Measurements from ENCODE around the gene MAMLD1.

Gene MAMLD1

GRCh38 chrX:150460781-150461180 is 97.7 kb downstream of the MAMLD1 start:
- DNase-seq (ENCODE audit: low read depth in 2 of 2) = no peak

DNA sequence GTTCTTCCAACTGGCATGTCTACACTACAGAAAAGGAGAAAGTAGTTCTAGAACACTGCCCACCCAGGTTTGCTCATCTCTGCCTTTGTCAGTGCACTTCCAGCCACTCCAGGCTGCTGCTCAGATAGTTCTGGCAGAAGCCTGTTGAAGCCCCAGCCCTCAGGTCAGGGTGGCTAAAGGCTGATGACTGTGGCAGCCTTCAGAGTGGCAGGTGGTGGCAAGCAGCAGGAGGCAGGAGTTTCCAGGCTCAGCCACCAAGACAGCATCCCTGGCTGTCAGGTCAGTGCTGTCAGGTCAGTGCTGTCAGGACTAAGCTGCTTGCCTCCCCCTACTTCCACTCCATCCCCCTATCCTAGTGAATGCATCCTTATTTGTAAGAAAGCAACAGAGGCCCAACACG is 100.4 kb downstream of the MAMLD1 start:
- no peak for DNase-seq (ENCODE audit: low read depth in 2 of 2)

DNA sequence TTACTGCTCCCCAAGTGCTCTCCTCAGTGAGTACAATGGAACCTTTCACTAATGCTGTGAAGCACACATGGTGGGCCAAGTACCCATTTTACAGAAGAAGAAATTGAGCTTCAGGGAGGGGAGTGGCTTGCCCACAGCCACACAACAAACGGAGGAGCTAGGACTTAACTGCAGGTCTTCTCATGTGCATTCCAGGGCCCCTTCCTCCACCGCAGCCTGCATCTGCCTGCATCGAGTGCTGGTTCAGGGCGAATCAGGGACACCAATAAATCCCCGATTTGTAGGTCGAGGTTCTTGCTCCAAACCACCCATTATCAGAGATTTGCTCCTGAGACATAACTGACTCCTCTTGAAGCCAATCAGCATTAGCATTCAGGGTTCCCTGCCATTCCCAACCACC is 100.9 kb downstream of the MAMLD1 start:
- no peak for DNase-seq (ENCODE audit: low read depth in 2 of 2)

DNA sequence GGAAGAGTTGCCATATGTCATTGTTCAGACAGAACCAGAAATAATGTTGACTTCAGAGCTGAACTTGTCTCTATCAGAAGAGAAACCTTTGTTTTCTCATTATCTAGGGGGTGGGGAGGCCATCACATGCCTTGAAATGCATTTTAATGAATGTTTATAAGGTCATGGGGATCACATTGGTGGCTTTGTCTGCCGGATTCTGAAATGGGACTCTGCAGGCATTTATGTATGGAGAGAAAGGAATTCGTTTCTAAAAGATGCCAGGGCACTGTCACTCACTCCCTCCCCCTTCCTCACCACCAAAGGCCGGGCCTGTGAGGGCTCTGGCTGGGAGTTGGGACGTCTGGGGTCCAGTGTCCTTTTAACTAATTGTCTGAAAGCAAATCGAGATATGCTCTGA is 102.2 kb downstream of the MAMLD1 start:
- no peak for DNase-seq (ENCODE audit: low read depth in 2 of 2)

DNA sequence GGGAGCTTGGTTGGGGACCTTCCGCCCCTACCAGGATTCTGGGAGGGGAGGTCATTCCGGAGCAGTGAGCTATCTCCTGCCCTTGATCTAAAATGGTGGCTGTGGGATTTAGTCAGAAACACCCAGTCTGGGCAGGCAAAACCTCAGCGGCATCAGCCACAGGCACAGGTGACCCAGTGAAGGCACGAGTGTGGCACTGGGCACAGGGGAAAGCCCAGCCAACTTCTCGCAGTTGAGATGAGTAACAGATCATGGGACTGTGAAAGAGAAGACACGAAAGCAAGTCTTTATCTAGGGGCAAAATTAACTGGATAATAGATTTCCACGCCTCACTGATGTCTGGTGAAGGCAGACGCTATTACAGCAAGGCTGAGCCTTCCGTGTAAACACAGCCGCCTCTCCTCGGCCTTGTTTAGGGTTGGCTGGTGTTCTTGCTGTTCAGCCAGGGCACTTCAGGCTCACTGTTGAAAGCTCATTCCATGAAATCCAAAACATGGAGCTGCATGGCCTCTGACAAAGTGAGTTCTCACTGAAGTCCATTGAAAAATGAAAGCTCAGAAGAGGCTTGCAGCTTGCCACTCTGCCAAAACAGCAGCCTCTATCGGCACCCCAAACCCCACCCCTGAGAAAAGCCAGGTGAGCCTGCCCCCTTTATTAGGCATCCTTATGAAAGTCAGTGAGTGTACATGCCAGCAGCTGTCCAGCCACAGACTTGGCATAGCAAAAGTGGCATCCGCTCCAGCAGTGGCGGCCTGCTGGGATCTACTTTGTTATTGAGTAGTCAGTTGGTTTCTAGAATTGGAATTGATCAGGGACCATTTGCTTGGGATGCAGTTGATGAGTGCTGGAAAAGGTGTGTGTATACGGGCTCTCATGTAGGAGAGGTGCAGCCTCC is 103.0 kb downstream of the MAMLD1 start:
- no peak for DNase-seq (ENCODE audit: low read depth in 2 of 2)

DNA sequence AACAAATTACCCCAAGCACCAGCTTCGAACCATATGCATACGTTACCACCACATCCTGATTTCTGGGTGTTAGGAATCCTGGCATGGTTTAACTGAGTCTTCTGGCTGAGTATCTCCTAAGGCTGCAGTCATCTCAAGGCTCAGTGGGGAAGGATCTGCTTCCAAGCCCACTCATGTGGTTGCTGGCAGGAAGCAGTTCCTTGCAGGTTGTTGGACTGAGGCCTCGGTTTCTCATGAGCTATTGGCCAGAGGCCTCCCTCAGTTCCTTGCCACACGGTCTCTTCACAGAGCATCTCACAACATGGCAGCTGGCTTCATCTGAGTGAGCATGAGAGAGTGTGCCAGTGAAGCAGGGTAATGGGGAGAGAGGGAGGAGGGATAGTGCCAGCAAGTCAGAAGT is 109.2 kb downstream of the MAMLD1 start:
- no peak for DNase-seq (ENCODE audit: low read depth in 2 of 2)

- DNase-seq (ENCODE audit: low read depth in 2 of 2) = no peak
Measured at GRCh38 chrX:150473371-150473770, 110.3 kb downstream of the MAMLD1 start.

DNA sequence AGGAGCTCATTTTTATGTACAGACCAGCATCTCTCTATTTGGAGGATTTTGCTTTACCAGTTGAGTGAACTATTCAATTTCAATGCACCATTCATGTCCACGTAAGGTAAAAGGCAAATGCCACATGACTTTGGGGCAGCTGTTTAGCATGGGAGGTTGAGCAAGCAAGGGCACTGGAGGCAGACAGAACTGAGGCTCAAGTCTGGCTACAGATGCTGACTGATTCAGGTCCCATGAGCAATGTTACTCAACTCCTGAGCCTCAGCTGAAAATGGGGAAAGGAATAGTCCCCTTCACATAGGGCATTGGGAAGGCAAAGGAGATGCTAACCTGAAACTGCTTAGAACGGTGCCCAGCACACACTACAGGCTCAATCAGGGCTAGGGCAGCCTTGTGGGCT is 112.3 kb downstream of the MAMLD1 start:
- no peak for DNase-seq (ENCODE audit: low read depth in 2 of 2)

- no peak for DNase-seq (ENCODE audit: low read depth in 2 of 2)
Measured at GRCh38 chrX:150476164-150476699, 113.1 kb downstream of the MAMLD1 start.

- no peak for DNase-seq (ENCODE audit: low read depth in 2 of 2)
Measured at GRCh38 chrX:150477371-150477770, 114.3 kb downstream of the MAMLD1 start.

- DNase-seq (ENCODE audit: low read depth in 2 of 2) = peak in 1 of 2 donors; percentile 13
Measured at GRCh38 chrX:150478496-150479492, 115.7 kb downstream of the MAMLD1 start.

DNA sequence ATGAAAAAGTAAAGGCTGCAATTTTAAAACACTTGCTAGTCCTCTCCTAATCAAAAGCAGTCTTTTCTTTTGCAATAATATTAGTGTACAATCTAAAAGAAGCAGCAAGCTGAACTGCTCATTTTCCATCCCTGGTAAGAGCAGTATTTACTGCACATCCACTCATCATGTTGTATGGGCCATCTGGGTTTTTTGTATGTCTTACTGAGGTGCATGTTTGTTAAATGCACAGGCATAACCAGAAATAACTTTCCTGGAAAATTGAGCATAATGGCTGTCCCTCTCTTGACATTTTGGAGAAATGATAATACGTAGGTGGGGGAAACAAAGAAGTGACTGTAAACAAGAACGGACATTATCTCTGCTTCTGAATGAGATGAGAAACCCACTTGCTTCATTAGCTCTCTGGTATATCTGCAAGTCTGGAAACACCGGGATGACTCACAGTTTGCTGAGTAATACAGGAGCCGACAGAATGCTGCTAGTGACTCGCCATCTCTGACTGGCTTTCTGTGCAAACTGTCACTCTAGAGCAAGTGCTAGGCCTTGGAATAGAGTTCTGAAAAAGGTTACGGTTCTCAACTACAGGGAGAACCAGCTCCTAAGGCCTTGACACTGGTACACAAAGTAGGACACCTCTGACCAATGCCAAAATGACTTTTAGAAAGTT is 119.6 kb downstream of the MAMLD1 start:
- peak; percentile 13 to 43 for DNase-seq (ENCODE audit: low read depth in 2 of 2)

DNA sequence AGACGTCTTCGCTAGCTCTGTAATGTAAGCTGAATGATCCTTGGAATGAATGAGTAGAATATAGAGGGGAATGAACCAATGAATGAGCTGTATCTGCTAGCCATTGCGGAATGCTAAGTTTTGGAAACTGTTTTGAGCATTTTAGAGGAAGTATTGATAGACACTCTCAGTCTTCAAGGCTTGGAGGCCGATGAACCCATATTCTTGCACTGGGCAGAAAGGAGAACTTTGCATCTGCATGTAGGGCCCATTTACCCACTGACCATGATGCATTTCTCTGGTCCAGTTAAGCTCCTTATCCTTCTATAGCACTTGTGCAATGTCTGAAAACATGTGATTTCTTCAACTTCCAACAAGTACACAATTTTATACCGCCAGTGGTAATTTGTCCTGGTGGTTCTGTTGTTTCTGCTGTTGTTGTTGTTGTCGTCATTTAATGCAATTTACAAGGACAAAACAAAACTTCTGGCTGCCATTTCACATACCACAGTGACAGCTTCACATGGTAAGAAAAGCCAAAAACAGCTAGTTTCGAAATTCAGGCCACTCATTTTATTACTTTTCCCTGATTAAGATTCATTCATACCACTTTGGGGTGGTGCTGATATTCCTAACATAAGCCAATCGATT is 120.4 kb downstream of the MAMLD1 start:
- no peak for DNase-seq (ENCODE audit: low read depth in 2 of 2)

- peak in 1 of 2 donors; percentile 6 for DNase-seq (ENCODE audit: low read depth in 2 of 2)
Measured at GRCh38 chrX:150486011-150486410, 122.9 kb downstream of the MAMLD1 start.

- DNase-seq (ENCODE audit: low read depth in 2 of 2) = no peak
Measured at GRCh38 chrX:150487369-150488094, 124.4 kb downstream of the MAMLD1 start.

GRCh38 chrX:150489359-150490015 is 126.4 kb downstream of the MAMLD1 start:
- no peak for DNase-seq (ENCODE audit: low read depth in 2 of 2)

GRCh38 chrX:150495496-150495895 is 132.4 kb downstream of the MAMLD1 start:
- no peak for DNase-seq (ENCODE audit: low read depth in 2 of 2)

DNA sequence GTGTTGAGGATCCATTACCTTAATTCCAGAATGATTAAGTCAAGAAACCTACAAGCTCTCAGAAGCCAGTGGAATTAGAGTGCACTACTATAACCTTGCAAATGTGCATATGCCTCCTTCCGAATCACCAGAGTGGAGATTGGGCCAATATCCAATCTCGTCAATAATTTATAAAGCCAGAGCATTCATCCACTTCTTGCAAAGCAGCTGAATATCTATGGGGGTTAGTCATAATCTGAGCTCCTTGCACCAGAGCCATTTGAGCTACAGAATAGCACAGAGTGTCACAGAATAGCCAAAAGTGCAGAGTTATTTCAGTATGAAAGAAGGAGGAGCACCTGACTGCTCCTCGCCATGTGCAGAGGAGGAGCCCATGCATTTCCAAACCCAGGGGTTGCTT is 136.1 kb downstream of the MAMLD1 start:
- DNase-seq (ENCODE audit: low read depth in 2 of 2) = no peak

- no peak for DNase-seq (ENCODE audit: low read depth in 2 of 2)
Measured at GRCh38 chrX:150502091-150502490, 139.0 kb downstream of the MAMLD1 start.
